Measurements from ENCODE around the gene GFRA4. TPM values are rescaled to one million over a fixed set of nuclear protein-coding genes. Genes with fewer than 3 reads are reported as not detected.

GFRA4 gene
- total RNA-seq, 1 experiment from 2014 or later, result not detected

GRCh38 chr20:3679749-3680700, 16.8 kb upstream of the GFRA4 start:
- in situ Hi-C loops (cut with HindIII; ENCODE audit: low pct_unique_long_range_greater_than_20kb, low sequenced_read_pairs), result no loop called here
- DNase-seq (ENCODE audit: low read depth, low spot score), result no peak

DNA sequence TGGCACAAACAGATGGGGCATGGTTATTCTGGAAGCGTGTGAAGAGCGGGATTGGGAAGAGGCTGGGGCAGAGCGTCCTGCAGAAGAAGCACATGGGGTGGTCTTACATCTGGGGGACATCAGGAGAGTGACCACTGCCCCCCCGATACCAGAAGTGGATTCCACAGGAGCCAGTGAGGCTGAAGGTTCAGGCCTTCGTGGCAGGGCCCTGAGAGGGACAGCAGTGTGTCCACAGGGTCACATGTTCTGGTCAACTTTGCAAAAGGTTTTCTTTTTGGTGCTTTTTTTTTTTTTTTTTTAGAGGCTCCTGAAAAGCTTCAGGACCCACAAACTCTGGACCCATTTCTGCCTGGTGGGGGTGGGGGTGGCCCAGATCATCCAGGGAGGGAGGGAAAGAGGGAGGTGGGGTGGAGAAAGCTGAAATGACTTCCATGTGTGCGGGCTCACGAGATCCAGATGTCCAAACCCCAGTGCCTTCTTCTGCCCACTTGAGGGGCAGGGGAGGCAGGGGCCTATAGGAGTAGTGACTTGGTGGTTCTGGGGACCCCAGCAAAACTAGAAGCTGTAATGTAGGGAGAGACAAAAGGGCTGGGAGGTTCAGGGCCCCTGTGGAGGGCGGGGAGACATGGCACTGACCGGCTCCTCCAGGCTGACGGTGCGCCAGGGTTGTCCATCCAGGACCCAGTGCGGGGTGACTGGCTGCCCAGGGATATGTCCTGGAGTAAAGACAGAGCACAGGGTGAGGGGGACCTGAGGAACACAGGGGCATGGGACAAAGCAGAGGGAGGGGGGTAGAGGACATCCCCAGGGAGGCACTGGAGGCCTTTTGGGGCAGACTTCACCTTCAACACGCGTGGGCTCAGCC, 15.9 kb upstream of the GFRA4 start:
- no peak for DNase-seq (ENCODE audit: low read depth, low spot score)
- in situ Hi-C loops (cut with HindIII; ENCODE audit: low pct_unique_long_range_greater_than_20kb, low sequenced_read_pairs), result no loop called here

GRCh38 chr20:3678198-3678597, 15.0 kb upstream of the GFRA4 start:
- no peak for DNase-seq (ENCODE audit: low read depth, low spot score)

DNA sequence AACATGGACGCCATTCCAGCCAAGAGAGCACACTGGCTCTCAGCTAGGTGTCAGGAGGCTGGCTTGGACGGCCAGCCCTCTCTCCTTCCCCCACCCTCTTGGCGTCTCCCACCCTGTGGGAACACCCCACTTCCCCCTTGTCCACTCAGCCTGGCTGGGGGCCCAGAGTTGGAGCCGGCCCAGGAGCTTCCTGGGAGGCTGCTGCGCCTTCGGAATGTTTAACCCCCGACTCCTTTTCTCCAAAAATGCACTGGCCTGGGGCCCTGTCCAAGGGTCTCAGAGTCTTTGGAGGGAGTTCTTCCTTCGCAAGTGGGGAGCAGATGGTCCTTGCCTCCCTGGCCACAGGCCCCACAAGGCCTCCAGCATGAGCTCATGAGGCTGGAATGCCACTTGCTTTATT, 14.5 kb upstream of the GFRA4 start:
- DNase-seq (ENCODE audit: low read depth, low spot score), result no peak
- in situ Hi-C loops (cut with HindIII; ENCODE audit: low pct_unique_long_range_greater_than_20kb, low sequenced_read_pairs), result no loop called here

More at GRCh38 chr20:3678198-3678597, 15.0 kb upstream of the GFRA4 start:
- in situ Hi-C loops (cut with HindIII; ENCODE audit: low pct_unique_long_range_greater_than_20kb, low sequenced_read_pairs), result no loop called here

GRCh38 chr20:3674995-3675900, 12.0 kb upstream of the GFRA4 start:
- DNase-seq (ENCODE audit: low read depth, low spot score), result no peak
- in situ Hi-C loops (cut with HindIII; ENCODE audit: low pct_unique_long_range_greater_than_20kb, low sequenced_read_pairs), result no loop called here

DNA sequence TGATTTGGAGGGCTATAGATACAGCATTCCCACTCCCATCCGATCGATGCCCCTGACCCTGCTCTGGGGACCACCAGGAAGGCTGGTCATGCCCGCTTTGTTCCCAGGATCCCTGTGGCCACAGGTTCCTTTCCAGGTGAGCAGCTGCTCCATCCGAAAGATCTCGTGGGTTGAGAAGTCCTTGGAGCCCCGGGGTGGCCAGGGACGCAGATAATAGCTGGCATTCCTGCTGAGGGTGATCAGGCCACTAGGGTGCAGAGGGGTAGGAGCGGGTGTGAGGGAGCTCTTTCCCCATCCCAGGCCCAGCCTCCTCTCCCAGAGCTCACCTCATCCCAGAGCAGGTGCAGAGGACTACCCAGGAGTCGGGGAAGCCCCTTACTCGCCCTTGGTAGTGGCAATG, 11.2 kb upstream of the GFRA4 start:
- DNase-seq (ENCODE audit: low read depth, low spot score), result no peak
- in situ Hi-C loops (cut with HindIII; ENCODE audit: low pct_unique_long_range_greater_than_20kb, low sequenced_read_pairs), result no loop called here

DNA sequence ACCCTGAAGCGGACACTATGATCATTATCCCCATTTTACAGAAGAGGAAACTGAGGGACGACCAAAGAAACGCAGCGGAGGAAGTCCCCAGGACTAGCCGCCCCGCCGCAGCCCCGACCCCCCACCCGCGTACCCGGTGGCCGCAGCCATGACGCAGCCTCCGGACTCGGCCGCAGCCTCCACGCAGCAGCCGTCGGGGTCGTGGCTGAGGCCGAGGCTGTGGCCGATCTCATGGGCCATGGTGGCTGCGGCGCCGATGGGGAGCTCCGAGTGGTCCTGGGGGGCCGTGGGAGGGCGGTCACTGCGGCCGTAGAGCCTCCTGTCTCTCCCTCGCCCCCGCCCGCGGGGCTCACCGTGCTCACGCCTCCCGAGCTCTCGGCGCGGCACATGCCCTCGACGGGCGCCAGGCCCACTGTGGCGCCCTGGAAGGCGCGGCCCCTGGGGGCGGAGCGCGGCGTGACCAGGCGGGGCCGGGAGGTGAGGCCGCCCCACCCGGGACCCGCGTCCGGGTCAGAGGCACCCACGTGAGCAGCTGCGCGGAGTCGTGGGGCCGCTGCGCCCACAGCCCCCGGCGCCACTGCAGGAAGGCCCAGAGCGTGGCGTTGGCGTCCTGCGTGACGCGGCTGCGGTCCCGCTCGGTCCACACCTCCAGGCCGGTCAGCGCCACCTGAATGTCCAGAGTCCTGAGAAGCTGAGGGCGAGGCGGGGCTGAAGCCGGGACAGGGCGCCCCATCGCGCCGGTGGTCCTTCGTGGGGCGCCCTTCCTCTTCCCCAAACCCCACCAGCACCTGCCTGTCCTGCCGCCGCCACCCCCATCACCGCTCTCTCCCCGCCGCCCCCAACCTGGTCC, 10.2 kb upstream of the GFRA4 start:
- no peak for DNase-seq (ENCODE audit: low read depth, low spot score)
- in situ Hi-C loops (cut with HindIII; ENCODE audit: low pct_unique_long_range_greater_than_20kb, low sequenced_read_pairs), result no loop called here

DNA sequence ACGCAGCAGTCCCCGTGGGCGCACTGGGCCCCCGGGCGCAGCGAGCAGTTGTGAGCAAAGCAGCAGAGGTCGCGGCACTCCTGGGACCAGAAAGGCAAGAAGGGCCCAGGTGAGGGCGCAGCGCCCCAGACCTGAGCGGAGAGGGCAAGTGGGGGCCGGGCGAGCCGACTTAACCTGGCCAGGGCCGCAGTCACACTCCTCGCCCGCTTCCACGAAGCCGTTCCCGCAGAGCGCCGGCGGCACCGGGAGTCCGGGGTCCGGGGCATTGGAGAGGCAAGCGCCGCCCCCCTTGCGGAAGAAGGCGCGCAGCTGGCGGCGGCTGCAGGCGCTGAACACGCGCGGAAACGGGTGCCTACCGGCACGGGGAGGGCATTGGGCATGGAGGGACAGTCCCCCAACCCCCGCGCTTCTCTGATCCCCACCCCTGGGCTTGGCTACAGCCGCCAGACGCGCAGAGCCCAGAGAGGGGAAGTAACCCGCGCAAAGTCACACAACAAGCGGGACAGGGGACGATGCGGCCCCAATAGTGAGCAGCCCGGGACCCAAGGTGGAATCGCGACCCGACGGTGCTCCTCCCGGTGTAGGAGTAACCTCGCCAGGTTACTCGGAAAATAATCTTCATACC, 9.5 kb upstream of the GFRA4 start:
- DNase-seq (ENCODE audit: low read depth, low spot score), result no peak
- in situ Hi-C loops (cut with HindIII; ENCODE audit: low pct_unique_long_range_greater_than_20kb, low sequenced_read_pairs), result no loop called here

- in situ Hi-C loops (cut with HindIII; ENCODE audit: low pct_unique_long_range_greater_than_20kb, low sequenced_read_pairs), result no loop called here
- no peak for DNase-seq (ENCODE audit: low read depth, low spot score)
These were observed 8.9 kb upstream of the GFRA4 start for GRCh38 chr20:3671986-3672546.

DNA sequence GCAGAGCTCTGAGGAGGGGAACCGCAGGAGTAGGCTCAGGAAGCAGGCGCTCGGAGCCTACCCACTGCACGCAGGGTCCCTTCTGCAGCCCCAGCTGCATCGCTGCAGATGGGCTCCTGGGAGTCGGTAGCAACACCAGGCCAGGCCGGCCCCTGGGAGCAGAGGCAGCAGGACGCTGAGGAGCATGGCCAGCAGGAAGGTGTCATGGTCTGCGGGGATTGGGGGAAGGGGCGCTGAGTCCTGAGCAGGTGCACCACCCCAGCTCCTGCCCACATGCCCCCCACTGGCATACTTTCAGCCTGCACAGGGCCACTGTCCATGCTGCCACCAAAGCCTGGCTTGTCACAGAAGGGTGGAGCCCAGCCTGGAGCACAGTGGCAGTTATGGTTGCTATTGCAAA, 7.7 kb upstream of the GFRA4 start:
- in situ Hi-C loops (cut with HindIII; ENCODE audit: low pct_unique_long_range_greater_than_20kb, low sequenced_read_pairs), result no loop called here

DNA sequence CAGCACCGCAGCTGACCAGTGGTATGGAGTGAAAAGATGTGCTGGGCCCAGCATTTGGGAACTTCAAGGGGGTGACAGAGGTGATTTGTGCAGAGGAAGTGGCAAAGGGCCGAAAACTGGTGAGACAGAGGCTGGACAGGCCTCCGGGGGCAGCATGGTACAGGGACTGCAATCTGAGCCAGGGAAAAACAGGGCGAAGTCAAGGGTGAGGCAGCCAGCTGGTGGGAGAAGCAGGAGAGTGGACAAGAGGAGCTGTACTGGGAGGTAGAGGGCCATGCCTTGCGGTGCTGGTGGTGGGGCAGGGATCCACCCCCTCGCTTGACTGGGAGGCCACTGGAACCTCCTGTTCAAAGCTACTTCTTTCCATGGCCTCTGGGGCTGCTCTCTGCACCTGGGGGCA, 7.3 kb upstream of the GFRA4 start:
- no peak for DNase-seq (ENCODE audit: low read depth, low spot score)
- in situ Hi-C loops (cut with HindIII; ENCODE audit: low pct_unique_long_range_greater_than_20kb, low sequenced_read_pairs), result no loop called here

More for the DNA sequence above, 7.7 kb upstream of the GFRA4 start:
- DNase-seq (ENCODE audit: low read depth, low spot score), result no peak

GRCh38 chr20:3669710-3670367, 6.6 kb upstream of the GFRA4 start:
- DNase-seq (ENCODE audit: low read depth, low spot score), result no peak
- in situ Hi-C loops (cut with HindIII; ENCODE audit: low pct_unique_long_range_greater_than_20kb, low sequenced_read_pairs), result no loop called here

DNA sequence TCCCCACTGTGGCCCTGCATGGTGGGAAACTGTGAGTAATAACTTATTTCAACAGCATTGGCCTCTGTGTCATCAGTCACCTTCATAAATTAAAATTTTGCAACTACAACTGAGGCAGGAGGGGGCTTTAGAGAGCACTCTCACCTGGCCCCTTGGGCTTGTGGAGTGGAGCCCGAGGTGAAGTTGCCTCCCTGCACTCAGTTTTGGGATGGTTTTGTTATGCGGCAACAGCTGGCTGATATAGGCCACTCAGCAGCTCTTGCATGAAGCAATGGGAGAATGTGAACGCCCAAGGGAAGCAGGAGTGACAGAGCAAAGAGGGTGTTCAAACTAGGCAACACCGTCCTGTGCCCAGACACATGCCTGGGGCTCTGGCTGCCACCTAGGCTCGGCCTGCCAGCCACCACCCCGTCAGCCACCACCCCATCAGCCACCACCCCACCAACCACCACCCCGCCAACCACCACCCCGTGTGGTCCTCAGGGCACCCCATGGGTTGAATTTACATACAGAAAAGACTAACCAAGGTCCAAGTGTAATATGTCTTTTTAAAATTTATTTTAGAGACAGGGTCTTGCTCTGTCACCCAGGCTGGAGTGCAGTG, 4.3 kb upstream of the GFRA4 start:
- in situ Hi-C loops (cut with HindIII; ENCODE audit: low pct_unique_long_range_greater_than_20kb, low sequenced_read_pairs), result no loop called here
- DNase-seq (ENCODE audit: low read depth, low spot score), result no peak

- no peak for DNase-seq (ENCODE audit: low read depth, low spot score)
- in situ Hi-C loops (cut with HindIII; ENCODE audit: low pct_unique_long_range_greater_than_20kb, low sequenced_read_pairs), result no loop called here
These were observed 659 bp upstream of the GFRA4 start for GRCh38 chr20:3663858-3664257.

Measured in SK-MEL-5 (cell line).